Measurements from ENCODE around the gene SPEM2. TPM values are rescaled to one million over a fixed set of nuclear protein-coding genes. Genes with fewer than 3 reads are reported as not detected.

The SPEM2 gene
- total RNA-seq, 1 donor from 2014 or later = not detected

DNA sequence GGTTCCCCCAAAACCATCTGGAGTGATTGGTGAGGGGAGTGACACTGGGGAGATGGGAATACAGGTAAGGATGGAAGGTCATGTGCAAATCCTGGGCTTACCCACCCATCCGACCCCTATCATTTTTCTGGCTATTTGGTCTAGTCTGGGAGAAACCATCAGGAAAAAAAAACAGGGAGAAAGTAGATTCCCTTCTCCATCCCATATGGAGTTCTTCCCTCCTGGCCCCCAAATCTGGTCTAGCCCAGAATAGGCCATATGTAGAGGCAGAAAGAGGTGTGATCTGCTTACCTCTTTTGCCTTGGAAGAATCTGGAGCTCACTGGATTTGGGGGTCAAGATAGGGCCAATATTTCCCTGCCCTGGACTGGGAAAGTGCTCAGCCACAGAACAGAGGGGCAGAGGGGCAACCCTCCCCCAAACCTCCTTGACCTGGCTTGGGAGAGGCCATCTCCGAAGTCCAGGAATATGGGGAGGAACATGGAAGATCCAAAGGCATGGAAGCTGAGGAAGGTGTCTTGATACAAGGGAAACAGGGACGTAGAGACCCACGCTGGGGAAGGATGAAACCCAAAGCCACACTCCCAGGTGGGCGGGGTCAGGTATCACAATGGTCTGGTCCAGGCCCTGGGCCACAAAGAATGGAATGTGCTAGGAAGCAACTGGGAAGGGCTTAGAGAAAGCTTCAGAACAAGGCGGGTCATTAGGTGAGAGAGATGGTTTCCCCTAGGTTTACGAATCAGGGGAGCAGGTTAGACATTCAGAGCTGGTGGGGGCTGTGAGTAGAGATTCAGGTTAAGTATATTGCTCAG is 35.6 kb downstream of the SPEM2 start:
- TF ChIP-seq, protein P1, sequence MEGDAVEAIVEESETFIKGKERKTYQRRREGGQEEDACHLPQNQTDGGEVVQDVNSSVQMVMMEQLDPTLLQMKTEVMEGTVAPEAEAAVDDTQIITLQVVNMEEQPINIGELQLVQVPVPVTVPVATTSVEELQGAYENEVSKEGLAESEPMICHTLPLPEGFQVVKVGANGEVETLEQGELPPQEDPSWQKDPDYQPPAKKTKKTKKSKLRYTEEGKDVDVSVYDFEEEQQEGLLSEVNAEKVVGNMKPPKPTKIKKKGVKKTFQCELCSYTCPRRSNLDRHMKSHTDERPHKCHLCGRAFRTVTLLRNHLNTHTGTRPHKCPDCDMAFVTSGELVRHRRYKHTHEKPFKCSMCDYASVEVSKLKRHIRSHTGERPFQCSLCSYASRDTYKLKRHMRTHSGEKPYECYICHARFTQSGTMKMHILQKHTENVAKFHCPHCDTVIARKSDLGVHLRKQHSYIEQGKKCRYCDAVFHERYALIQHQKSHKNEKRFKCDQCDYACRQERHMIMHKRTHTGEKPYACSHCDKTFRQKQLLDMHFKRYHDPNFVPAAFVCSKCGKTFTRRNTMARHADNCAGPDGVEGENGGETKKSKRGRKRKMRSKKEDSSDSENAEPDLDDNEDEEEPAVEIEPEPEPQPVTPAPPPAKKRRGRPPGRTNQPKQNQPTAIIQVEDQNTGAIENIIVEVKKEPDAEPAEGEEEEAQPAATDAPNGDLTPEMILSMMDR (IDR thresholded peaks at IDR 0.05; ENCODE audit: partially characterized antibody, unreplicated experiment) = no peak
- Mint-ChIP-seq H3K9me3 (ENCODE audit: unreplicated experiment) (peaks cover 11% of the 10 kb centered on the region), H3K4me3 (ENCODE audit: unreplicated experiment) (peak overlapping the region; percentile 22), H3K27ac (ENCODE audit: unreplicated experiment) (no peak overlapping the region), H3K27me3 (ENCODE audit: unreplicated experiment) (peaks cover 2% of the 10 kb centered on the region), H3K4me1 (ENCODE audit: low read depth, unreplicated experiment) (peaks cover 6% of the 10 kb centered on the region), H3K36me3 (ENCODE audit: unreplicated experiment) (peaks cover 4% of the 10 kb centered on the region)
- no peak for DNase-seq

DNA sequence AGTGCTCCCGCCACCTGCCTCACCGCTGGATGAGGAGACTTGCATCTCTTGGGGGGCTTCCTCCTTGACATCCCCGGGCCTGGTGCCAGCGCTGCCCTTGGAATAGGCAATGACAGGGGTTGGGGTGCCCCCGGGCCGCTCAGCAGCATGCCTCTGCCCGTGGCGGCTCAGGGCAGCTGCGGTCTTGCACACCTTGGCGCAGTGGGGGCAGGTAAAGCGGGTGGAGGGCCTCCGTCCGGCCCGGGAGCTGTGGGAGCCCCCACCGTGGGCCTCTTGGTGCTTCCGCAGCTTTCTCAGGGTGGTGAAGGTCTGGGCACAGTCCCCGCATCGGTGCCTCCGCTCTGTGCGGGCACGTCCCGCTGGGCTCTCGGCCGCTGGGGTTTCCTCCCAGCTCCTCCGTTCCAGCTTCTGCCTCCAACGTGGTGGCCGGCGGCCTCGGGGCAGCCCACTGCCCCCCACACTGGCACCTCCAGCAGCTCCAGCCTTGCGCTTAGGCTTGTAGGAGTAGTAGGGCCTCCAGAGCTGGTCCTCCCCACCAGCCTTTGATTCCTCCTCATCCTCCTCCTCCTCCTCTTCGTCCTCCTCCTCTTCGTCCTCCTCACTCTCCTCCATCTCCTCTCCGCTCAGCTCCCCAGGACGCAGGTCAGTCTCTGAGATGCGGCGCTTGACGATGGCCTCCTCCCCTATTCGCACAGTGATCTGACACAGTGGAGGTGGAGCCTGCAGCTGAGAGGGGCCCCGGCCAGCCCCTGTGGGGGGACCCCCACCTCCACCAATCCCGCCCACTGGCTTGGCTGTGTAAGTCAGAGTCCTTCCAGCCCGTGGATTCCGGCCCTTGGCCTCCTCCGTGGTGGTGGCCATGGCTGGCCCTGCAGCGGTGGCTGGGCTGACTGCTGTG is 37.3 kb downstream of the SPEM2 start:
- Mint-ChIP-seq H3K36me3 (ENCODE audit: unreplicated experiment) (peaks cover 4% of the 10 kb centered on the region), H3K4me3 (ENCODE audit: unreplicated experiment) (no peak overlapping the region), H3K4me1 (ENCODE audit: low read depth, unreplicated experiment) (peaks cover 5% of the 10 kb centered on the region), H3K9me3 (ENCODE audit: unreplicated experiment) (peaks cover 8% of the 10 kb centered on the region), H3K27ac (ENCODE audit: unreplicated experiment) (no peak overlapping the region), H3K27me3 (ENCODE audit: unreplicated experiment) (peaks cover 7% of the 10 kb centered on the region)
- TF ChIP-seq, protein P1 (IDR thresholded peaks at IDR 0.05; ENCODE audit: partially characterized antibody, unreplicated experiment) = no peak
- DNase-seq = no peak

DNA sequence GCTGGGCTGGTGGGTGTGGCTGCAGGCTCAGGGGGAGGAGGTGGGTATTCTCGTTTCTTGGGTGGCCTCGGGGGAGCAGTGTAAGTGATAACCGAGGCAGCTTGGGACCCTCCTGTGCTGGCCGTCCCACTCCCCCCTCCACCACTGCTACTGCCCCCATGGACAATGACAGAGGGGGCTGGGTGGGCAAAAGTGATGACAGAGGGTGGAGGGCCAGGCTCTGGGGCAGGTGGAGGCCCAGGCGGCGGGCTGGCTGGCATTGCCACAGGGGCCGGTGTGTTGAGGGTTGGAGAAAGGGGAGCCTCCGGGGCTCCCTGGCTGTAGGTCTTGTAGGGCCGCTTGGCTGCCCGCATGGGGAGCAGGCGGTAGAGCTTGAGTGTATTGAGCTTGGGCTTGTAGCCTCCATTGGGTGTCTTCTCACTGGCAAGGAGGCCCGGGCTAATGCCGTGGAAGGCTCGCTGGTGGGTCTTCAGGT is 38.0 kb downstream of the SPEM2 start:
- H3K27ac Mint-ChIP-seq (ENCODE audit: unreplicated experiment) = no peak overlapping the region

DNA sequence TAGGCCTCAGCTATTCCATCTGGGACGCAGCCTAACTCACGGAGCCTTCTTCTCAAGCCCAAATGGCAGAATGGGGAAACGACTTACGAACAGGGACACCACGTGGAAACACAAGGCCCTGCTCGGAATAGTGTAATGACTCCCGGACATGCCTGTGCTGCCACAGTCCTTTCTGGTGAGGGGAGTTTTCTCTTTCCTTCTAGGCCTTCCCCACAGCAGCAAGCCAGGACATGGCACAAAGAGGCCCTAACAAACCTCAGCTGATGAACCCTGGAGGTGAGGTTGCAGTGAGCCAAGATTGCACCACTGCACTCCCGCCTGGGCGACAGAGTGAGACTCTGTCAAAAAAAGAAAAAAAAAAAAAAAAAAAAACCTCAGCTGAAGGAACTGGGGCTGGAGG is 38.7 kb downstream of the SPEM2 start:
- Mint-ChIP-seq H3K27me3 (ENCODE audit: unreplicated experiment) (peaks cover 7% of the 10 kb centered on the region), H3K4me1 (ENCODE audit: low read depth, unreplicated experiment) (peaks cover 5% of the 10 kb centered on the region), H3K27ac (ENCODE audit: unreplicated experiment) (no peak overlapping the region), H3K9me3 (ENCODE audit: unreplicated experiment) (peaks cover 8% of the 10 kb centered on the region), H3K36me3 (ENCODE audit: unreplicated experiment) (peaks cover 4% of the 10 kb centered on the region), H3K4me3 (ENCODE audit: unreplicated experiment) (no peak overlapping the region)
- TF ChIP-seq, protein P1 (IDR thresholded peaks at IDR 0.05; ENCODE audit: partially characterized antibody, unreplicated experiment) = no peak
- DNase-seq = no peak

More for the DNA sequence above, 38.0 kb downstream of the SPEM2 start:
- DNase-seq = no peak
- peaks cover 5% of the 10 kb centered on the region for H3K4me1 Mint-ChIP-seq (ENCODE audit: low read depth, unreplicated experiment)
- peaks cover 4% of the 10 kb centered on the region for H3K36me3 Mint-ChIP-seq (ENCODE audit: unreplicated experiment)
- H3K9me3 Mint-ChIP-seq (ENCODE audit: unreplicated experiment) = peaks cover 8% of the 10 kb centered on the region
- TF ChIP-seq, protein P1 (IDR thresholded peaks at IDR 0.05; ENCODE audit: partially characterized antibody, unreplicated experiment) = no peak
- no peak overlapping the region for H3K4me3 Mint-ChIP-seq (ENCODE audit: unreplicated experiment)
- peaks cover 7% of the 10 kb centered on the region for H3K27me3 Mint-ChIP-seq (ENCODE audit: unreplicated experiment)
